ENCODE data around the gene PLCL2.

PLCL2 gene

GRCh38 chr3:17011728-17012338, 127.1 kb downstream of the PLCL2 start:
- no peak overlapping the region for H3K4me3 ChIP-seq
- no peak for DNase-seq (ENCODE audit: low spot score)
- no peak overlapping the region for H3K27ac ChIP-seq
- TF ChIP-seq CTCF (IDR thresholded peaks at IDR 0.05): no peak

GRCh38 chr3:17013050-17013449, 128.3 kb downstream of the PLCL2 start:
- H3K27ac ChIP-seq: no peak overlapping the region
- DNase-seq (ENCODE audit: low spot score): no peak

GRCh38 chr3:17013571-17013970, 128.8 kb downstream of the PLCL2 start:
- no peak overlapping the region for H3K27ac ChIP-seq
- TF ChIP-seq CTCF (IDR thresholded peaks at IDR 0.05): no peak
- no peak for DNase-seq (ENCODE audit: low spot score)
- H3K4me3 ChIP-seq: no peak overlapping the region

More at GRCh38 chr3:17013050-17013449, 128.3 kb downstream of the PLCL2 start:
- no peak overlapping the region for H3K4me3 ChIP-seq
- TF ChIP-seq CTCF (IDR thresholded peaks at IDR 0.05): no peak

- no peak for DNase-seq (ENCODE audit: low spot score)
- no peak overlapping the region for H3K4me3 ChIP-seq
- no peak overlapping the region for H3K27ac ChIP-seq
- TF ChIP-seq CTCF (IDR thresholded peaks at IDR 0.05): no peak
Observed at GRCh38 chr3:17014284-17014683, 129.5 kb downstream of the PLCL2 start.

GRCh38 chr3:17014709-17015108, 130.0 kb downstream of the PLCL2 start:
- no peak overlapping the region for H3K27ac ChIP-seq
- no peak overlapping the region for H3K4me3 ChIP-seq
- DNase-seq (ENCODE audit: low spot score): no peak
- no peak for TF ChIP-seq CTCF (IDR thresholded peaks at IDR 0.05)

- Histone ChIP-seq H3K4me3 (no peak overlapping the region), H3K27ac (no peak overlapping the region)
- no peak for TF ChIP-seq CTCF (IDR thresholded peaks at IDR 0.05)
- DNase-seq (ENCODE audit: low spot score): no peak
Observed at GRCh38 chr3:17021614-17022013, 136.9 kb downstream of the PLCL2 start.

- Histone ChIP-seq H3K27ac (no peak overlapping the region), H3K4me3 (no peak overlapping the region)
- DNase-seq (ENCODE audit: low spot score): no peak
- no peak for TF ChIP-seq CTCF (IDR thresholded peaks at IDR 0.05)
Observed at GRCh38 chr3:17023006-17023664, 138.4 kb downstream of the PLCL2 start.
